K562 (cell line): Measurements from ENCODE around the gene NCOA6. TPM values are rescaled to one million over a fixed set of nuclear protein-coding genes. Genes with fewer than 3 reads are reported as not detected.

ENCODE experiments used
- ATAC-seq: fragments of 200-7000 bp; cut with Tn5 transposase; 3 replicates; pipeline ENCODE4 v1.9.1; 2020; ENCODE audit warnings: moderate library complexity
- BruUV-seq: library from RNA; stranded (reverse); fragments of 400-500 nt; replicated peaks from 2 replicates; lab custom pipeline; 2021; lab: Mats Ljungman, UMichigan
- CTCF ChIA-PET: fragments of 300-600 bp; formaldehyde crosslinking; extraction: SDS; loops from one replicate; lab custom pipeline; 2021; ENCODE audit warnings: low intra/inter-chr PET ratio; lab: Yijun Ruan, JAX
- POLR2A ChIA-PET: fragments of 300-600, 350-650 bp; sonication (Branson Sonifier 250); formaldehyde crosslinking; extraction: SDS; loops from one replicate; lab custom pipeline; 2021; ENCODE audit warnings: antibody characterized with exemption, inconsistent platforms; lab: Yijun Ruan, JAX
- DNase-seq, 4 experiments: peaks; one replicate each; pipeline versions ENCODE4 v3.0.0 to v3.0.0-alpha.2; 2011 to 2018; ENCODE audit warnings: low spot score in 3 of 4, mixed read lengths in 3 of 4; ENCODE audit errors: extremely low read depth in 1 of 4
- FAIRE-seq: peaks from 2 replicates; lab custom pipeline; 2011; peaks lifted over from hg19 to GRCh38; lab: Jason Lieb, UNC
- H2AFZ ChIP-seq: 2 replicates; pipeline ENCODE4 v1.6.0; 2011; ENCODE audit warnings: low read depth, low read length, control low read depth, inconsistent platforms
- H3K27ac ChIP-seq: fragments of 200-600 bp; 3 replicates; pipeline ENCODE4 v1.8.0; 2011; ENCODE audit warnings: low read depth, mild to moderate bottlenecking, control low read depth, inconsistent platforms, low read length, moderate library complexity, mixed read lengths; ENCODE audit errors: extremely low read depth
- H3K27me3 ChIP-seq, 2 experiments: fragments of 300-600 bp in 1 of 2; 2 replicates in 1 of 2; 3 replicates in 1 of 2; pipeline versions ENCODE4 v1.6.0 to v1.8.0; 2011; ENCODE audit warnings: inconsistent platforms in 2 of 2, low read length in 2 of 2, mild to moderate bottlenecking in 1 of 2, mixed read lengths in 1 of 2, moderate library complexity in 1 of 2; ENCODE audit not compliant: control insufficient read depth in 2 of 2, insufficient read depth in 2 of 2
- H3K36me3 ChIP-seq: fragments of 300-600 bp; 3 replicates; pipeline ENCODE4 v1.8.0; 2011; ENCODE audit warnings: mild to moderate bottlenecking, low read length, inconsistent platforms; ENCODE audit not compliant: control insufficient read depth, insufficient read depth
- H3K4me1 ChIP-seq, 2 experiments: fragments of 200-600 bp in 1 of 2; replicated peaks in 1 of 2; 2 replicates in 1 of 2; 3 replicates in 1 of 2; pipeline versions ENCODE4 v1.5.1 to v1.8.0; 2011; ENCODE audit warnings: inconsistent platforms in 2 of 2, low read length in 2 of 2, mild to moderate bottlenecking in 1 of 2, mixed read lengths in 1 of 2, moderate library complexity in 1 of 2; ENCODE audit not compliant: control insufficient read depth in 2 of 2, insufficient read depth in 2 of 2
- H3K4me2 ChIP-seq: 2 replicates; pipeline ENCODE4 v1.6.1; 2011; ENCODE audit warnings: low read length, control low read depth, inconsistent platforms, mixed read lengths; ENCODE audit not compliant: insufficient read depth
- H3K4me3 ChIP-seq: fragments of 200-600 bp; sonication (generic), shearing (Covaris generic); 2 replicates; pipeline ENCODE4 v1.5.1; 2016; ENCODE audit warnings: control low read depth, inconsistent platforms
- H3K79me2 ChIP-seq: fragments of 200-600 bp; 3 replicates; pipeline ENCODE4 v1.8.0; 2011; ENCODE audit warnings: low read length, inconsistent platforms; ENCODE audit not compliant: control insufficient read depth, insufficient read depth
- H3K9ac ChIP-seq, 2 experiments: 2 replicates each; pipeline versions ENCODE4 v1.6.0 to v1.6.1; 2011; ENCODE audit warnings: low read depth in 2 of 2, low read length in 2 of 2, control low read depth in 1 of 2, inconsistent platforms in 1 of 2, mild to moderate bottlenecking in 1 of 2, mixed read lengths in 1 of 2; ENCODE audit not compliant: insufficient read depth in 1 of 2
- H3K9me1 ChIP-seq: one replicate; pipeline ENCODE4 v1.6.0; 2011; ENCODE audit warnings: inconsistent platforms, mild to moderate bottlenecking, low read length, moderate library complexity; ENCODE audit not compliant: control insufficient read depth, insufficient read depth
- H3K9me3 ChIP-seq: replicated peaks from 2 replicates; pipeline ENCODE4 v1.5.1; 2011; ENCODE audit warnings: low read depth, low read length, inconsistent platforms; ENCODE audit not compliant: control insufficient read depth, insufficient read depth
- H4K20me1 ChIP-seq: replicated peaks from 2 replicates; pipeline ENCODE4 v1.6.1; 2011; ENCODE audit warnings: low read length, inconsistent platforms, mixed read lengths; ENCODE audit not compliant: control insufficient read depth, insufficient read depth
- BDP1 ChIP-seq: IDR thresholded peaks from 3 replicates; pipeline ENCODE4 v1.6.1; 2011; ENCODE audit not compliant: insufficient read length, insufficient read depth
- BRCA1 ChIP-seq, 2 experiments: fragments of 450-650 bp in 1 of 2; sonication (generic) in 1 of 2; formaldehyde crosslinking in 1 of 2; IDR thresholded peaks; 2 replicates each; pipeline versions ENCODE4 v1.5.0 to v1.6.1; 2017 to 2020; ENCODE audit warnings: mild to moderate bottlenecking in 1 of 2, missing genetic modification reagents in 1 of 2
- HMG20A ChIP-seq: fragments of 450-650 bp; formaldehyde crosslinking; conservative IDR thresholded peaks from 2 replicates; pipeline ENCODE4 v1.4.0; 2020; ENCODE audit warnings: mild to moderate bottlenecking, mixed read lengths
- KAT2B ChIP-seq: IDR thresholded peaks from one replicate; pipeline ENCODE4 v1.6.1; 2012; ENCODE audit warnings: low read depth, mild to moderate bottlenecking, control low read depth, inconsistent platforms, low read length, moderate library complexity
- MTA1 ChIP-seq: fragments of 450-650 bp; IDR thresholded peaks from 2 replicates; pipeline ENCODE4 v1.6.1; 2017; ENCODE audit warnings: borderline replicate concordance
- SMAD4 ChIP-seq: fragments of 250-450 bp; sonication (Bioruptor Pico); conservative IDR thresholded peaks from 2 replicates; pipeline ENCODE4 v1.8.0; 2021; ENCODE audit warnings: inconsistent platforms, mild to moderate bottlenecking, moderate library complexity
- SRSF7 ChIP-seq: fragments of 200-400 bp; formaldehyde crosslinking; optimal IDR thresholded peaks from 2 replicates; pipeline ENCODE3; 2017; ENCODE audit warnings: mild to moderate bottlenecking, low read depth, low read length
- TARDBP ChIP-seq: fragments of 450-650 bp; IDR thresholded peaks from 2 replicates; pipeline ENCODE4 v1.6.1; 2016
- WGBS: fragments of 100-300 bp; shearing (Covaris generic); methylation state at CpG from one replicate; pipeline ENCODE4 v1.1.6; 2016; ENCODE audit warnings: low coverage, mixed read lengths; ENCODE audit not compliant: insufficient coverage; ENCODE audit errors: missing lambda C conversion rate; 5-methylcytosine and 5-hydroxymethylcytosine counted together
- in situ Hi-C: fragments of 300-500 bp; cut with MboI; formaldehyde crosslinking; loops from 4 replicates; pipeline ENCODE4 v1.15.0; 2018; ENCODE audit warnings: inconsistent platforms, mixed read lengths
- intact Hi-C: fragments of 100-400 bp; cut with micrococcal nuclease; formaldehyde crosslinking; loops from 2 replicates; pipeline ENCODE4 v1.14.2; 2022
- polyA plus RNA-seq, 8 experiments: library from polyadenylated mRNA; depleted of rRNA in 4 of 8; stranded (reverse) in 5 of 8; unstranded in 3 of 8; fragments of >200 nt; fragmentation: Nextera tagmentation in 2 of 8; fragmentation: Illumina TruSeq in 1 of 8; extraction: Ambion mirVana in 2 of 8; extraction: Trizol in 1 of 8; gene quantifications; 2 replicates each; pipeline versions ENCODE4 v1.2.1 to v1.2.3, GENCODE V29; 2011 to 2014; ENCODE audit warnings: inconsistent platforms in 1 of 8, missing spikeins in 1 of 8
- total RNA-seq, 7 experiments: library from RNA; depleted of rRNA in 6 of 7; stranded (reverse); fragments of >200 nt in 6 of 7; fragmentation: Illumina TruSeq in 2 of 7; extraction: Trizol in 2 of 7; gene quantifications; 2 replicates each; pipeline versions ENCODE4 v1.2.1 to v1.2.3, GENCODE V29; 2011 to 2021; ENCODE audit warnings: low replicate concordance in 1 of 7
- TF ChIP-seq, protein P1 (sequence below): sonication (generic); formaldehyde crosslinking; IDR thresholded peaks from 2 replicates; pipeline ENCODE4 v1.8.1; 2023; ENCODE audit warnings: mild to moderate bottlenecking, missing genetic modification reagents
- TF ChIP-seq, protein P2 (sequence below): fragments of 200-800 bp; sonication (Bioruptor generic); IDR thresholded peaks from 2 replicates; pipeline ENCODE4 v1.6.1; 2017; ENCODE audit warnings: missing genetic modification characterization, missing compliant biosample characterization
- TF ChIP-seq, protein P3 (sequence below): fragments of 200-800 bp; sonication (Bioruptor generic); IDR thresholded peaks from 2 replicates; pipeline ENCODE4 v1.6.1; 2017; ENCODE audit warnings: missing genetic modification characterization, missing compliant biosample characterization
- TF ChIP-seq, protein P4 (sequence below): IDR thresholded peaks from 2 replicates; pipeline ENCODE4 v1.6.1; 2014; ENCODE audit warnings: antibody characterized with exemption
- TF ChIP-seq, protein P5 (sequence below): IDR thresholded peaks from 2 replicates; pipeline ENCODE4 v1.6.1; 2012; ENCODE audit warnings: low read depth, low read length, improper control_type of control experiment, borderline replicate concordance

NCOA6 gene
- total and polyA plus RNA-seq, 9 of the 15 experiments (the other 6 are each of a cell fraction or from before 2014, with no cell fraction given): 6.1 to 25.0 (median 9.5) TPM

DNA sequence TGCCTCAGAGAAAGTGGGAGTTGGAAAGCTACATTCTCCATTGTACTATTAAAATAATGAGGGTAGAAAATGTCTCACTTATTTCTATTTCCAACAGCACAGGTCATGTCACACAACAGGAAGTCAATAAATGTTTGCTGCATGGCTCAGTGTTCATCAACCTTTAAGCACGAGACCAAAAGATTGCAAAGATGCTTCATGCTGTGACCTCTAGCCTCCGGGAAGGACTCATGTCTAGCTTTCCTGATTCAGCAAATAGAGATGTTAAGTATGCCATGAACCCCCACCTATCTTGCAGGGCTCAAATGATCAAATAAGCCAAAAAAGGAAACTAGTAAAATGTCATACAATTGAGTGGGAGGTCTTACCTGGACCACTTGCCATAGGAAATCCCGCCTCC, 57.4 kb downstream of the NCOA6 start (continued):
- TF ChIP-seq, protein P1, sequence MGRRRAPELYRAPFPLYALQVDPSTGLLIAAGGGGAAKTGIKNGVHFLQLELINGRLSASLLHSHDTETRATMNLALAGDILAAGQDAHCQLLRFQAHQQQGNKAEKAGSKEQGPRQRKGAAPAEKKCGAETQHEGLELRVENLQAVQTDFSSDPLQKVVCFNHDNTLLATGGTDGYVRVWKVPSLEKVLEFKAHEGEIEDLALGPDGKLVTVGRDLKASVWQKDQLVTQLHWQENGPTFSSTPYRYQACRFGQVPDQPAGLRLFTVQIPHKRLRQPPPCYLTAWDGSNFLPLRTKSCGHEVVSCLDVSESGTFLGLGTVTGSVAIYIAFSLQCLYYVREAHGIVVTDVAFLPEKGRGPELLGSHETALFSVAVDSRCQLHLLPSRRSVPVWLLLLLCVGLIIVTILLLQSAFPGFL: no peak
- no peak for TF ChIP-seq MTA1
- TF ChIP-seq, protein P2, sequence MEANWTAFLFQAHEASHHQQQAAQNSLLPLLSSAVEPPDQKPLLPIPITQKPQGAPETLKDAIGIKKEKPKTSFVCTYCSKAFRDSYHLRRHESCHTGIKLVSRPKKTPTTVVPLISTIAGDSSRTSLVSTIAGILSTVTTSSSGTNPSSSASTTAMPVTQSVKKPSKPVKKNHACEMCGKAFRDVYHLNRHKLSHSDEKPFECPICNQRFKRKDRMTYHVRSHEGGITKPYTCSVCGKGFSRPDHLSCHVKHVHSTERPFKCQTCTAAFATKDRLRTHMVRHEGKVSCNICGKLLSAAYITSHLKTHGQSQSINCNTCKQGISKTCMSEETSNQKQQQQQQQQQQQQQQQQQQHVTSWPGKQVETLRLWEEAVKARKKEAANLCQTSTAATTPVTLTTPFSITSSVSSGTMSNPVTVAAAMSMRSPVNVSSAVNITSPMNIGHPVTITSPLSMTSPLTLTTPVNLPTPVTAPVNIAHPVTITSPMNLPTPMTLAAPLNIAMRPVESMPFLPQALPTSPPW (CRISPR knock-in tag): no peak

DNA sequence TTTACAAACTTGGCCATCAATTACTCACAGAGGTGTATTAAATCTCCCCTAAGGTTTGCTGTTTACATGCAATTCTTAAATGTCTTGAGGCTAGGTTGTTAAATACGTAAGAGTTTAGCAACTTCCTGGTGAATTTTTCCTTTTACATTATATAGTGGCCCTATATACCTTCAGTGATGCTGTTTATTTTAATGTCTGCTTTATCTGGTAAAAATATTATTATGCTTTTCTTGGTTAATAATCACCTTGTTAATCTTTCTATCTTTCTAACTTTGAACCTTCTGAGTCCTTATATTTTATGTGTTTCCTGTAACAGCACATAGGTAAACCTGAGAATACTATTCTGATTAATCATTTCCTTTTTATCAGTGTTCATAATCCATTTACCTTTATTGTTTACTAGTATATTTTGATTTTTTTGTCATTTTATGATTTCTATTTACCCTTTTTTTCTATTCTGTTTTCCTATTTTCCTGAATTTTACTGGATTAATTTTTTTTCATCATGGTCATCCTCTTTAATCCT, 63.4 kb downstream of the NCOA6 start:
- intact Hi-C loops: no loop called here
- no peaks in the 10 kb centered on the region for H3K9me1 ChIP-seq
- no peaks in the 10 kb centered on the region for H3K79me2 ChIP-seq
- CTCF ChIA-PET: no interaction called here
- 0% methylated on average over 1 of the region's 1 CpG for WGBS
- peaks cover 83% of the 10 kb centered on the region for H3K36me3 ChIP-seq
- no peaks in the 10 kb centered on the region for H3K4me1 ChIP-seq
- in situ Hi-C loops: no loop called here
- POLR2A ChIA-PET: interaction anchor here (0.7 to 2.0 kb wide), 2 partner anchors 8 to 41 kb away, joined by 3 to 8 read pairs; no protein-coding TSS in a partner anchor
- H3K27me3 ChIP-seq: no peaks in the 10 kb centered on the region
- ATAC-seq: no peak
- no peaks in the 10 kb centered on the region for H3K9me3 ChIP-seq
- no peaks in the 10 kb centered on the region for H4K20me1 ChIP-seq
- H2AFZ ChIP-seq: no peak overlapping the region
- no peak for FAIRE-seq
- H3K27ac ChIP-seq: no peak overlapping the region
- H3K4me2 ChIP-seq: no peak overlapping the region
- H3K9ac ChIP-seq: no peak overlapping the region
- no peak overlapping the region for H3K4me3 ChIP-seq
- no TSS peak for BruUV-seq
- DNase-seq: no peak
- TF ChIP-seq, protein P3, sequence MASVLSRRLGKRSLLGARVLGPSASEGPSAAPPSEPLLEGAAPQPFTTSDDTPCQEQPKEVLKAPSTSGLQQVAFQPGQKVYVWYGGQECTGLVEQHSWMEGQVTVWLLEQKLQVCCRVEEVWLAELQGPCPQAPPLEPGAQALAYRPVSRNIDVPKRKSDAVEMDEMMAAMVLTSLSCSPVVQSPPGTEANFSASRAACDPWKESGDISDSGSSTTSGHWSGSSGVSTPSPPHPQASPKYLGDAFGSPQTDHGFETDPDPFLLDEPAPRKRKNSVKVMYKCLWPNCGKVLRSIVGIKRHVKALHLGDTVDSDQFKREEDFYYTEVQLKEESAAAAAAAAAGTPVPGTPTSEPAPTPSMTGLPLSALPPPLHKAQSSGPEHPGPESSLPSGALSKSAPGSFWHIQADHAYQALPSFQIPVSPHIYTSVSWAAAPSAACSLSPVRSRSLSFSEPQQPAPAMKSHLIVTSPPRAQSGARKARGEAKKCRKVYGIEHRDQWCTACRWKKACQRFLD (CRISPR knock-in tag): no peak
- TF ChIP-seq BDP1 (no peak), TARDBP (no peak), KAT2B (no peak), SRSF7 (no peak), BRCA1 (IDR thresholded peaks at IDR 0.05) (no peak), BRCA1 (CRISPR knock-in tag; IDR thresholded peaks at IDR 0.05) (no peak), HMG20A (CRISPR knock-in tag) (no peak), SMAD4 (no peak)
- TF ChIP-seq, protein P4, sequence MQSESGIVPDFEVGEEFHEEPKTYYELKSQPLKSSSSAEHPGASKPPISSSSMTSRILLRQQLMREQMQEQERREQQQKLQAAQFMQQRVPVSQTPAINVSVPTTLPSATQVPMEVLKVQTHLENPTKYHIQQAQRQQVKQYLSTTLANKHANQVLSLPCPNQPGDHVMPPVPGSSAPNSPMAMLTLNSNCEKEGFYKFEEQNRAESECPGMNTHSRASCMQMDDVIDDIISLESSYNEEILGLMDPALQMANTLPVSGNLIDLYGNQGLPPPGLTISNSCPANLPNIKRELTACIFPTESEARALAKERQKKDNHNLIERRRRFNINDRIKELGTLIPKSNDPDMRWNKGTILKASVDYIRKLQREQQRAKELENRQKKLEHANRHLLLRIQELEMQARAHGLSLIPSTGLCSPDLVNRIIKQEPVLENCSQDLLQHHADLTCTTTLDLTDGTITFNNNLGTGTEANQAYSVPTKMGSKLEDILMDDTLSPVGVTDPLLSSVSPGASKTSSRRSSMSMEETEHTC: no peak
- TF ChIP-seq, protein P5, sequence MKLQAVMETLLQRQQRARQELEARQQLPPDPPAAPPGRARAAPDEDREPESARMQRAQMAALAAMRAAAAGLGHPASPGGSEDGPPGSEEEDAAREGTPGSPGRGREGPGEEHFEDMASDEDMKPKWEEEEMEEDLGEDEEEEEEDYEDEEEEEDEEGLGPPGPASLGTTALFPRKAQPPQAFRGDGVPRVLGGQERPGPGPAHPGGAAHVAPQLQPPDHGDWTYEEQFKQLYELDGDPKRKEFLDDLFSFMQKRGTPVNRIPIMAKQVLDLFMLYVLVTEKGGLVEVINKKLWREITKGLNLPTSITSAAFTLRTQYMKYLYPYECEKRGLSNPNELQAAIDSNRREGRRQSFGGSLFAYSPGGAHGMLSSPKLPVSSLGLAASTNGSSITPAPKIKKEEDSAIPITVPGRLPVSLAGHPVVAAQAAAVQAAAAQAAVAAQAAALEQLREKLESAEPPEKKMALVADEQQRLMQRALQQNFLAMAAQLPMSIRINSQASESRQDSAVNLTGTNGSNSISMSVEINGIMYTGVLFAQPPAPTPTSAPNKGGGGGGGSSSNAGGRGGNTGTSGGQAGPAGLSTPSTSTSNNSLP: no peak
